Parathyroid adenoma (tissue), 2 donors: ENCODE measurements around the gene EDIL3.

Source experiments
- H2AFZ ChIP-seq: fragments of 300-600 bp; sonication (generic); one replicate; pipeline ENCODE4 v1.7.0; 2017; ENCODE audit warnings: antibody characterized with exemption, mild to moderate bottlenecking
- H3K27ac ChIP-seq: fragments of 300-600 bp; sonication (generic); one replicate; pipeline ENCODE4 v1.7.0; 2017
- H3K27me3 ChIP-seq: fragments of 300-600 bp; sonication (generic); one replicate; pipeline ENCODE4 v1.7.0; 2017; ENCODE audit warnings: low read length; ENCODE audit not compliant: control insufficient read depth, insufficient read depth
- H3K36me3 ChIP-seq: fragments of 300-600 bp; sonication (generic); one replicate; pipeline ENCODE4 v1.7.0; 2017; ENCODE audit warnings: low read length; ENCODE audit not compliant: control insufficient read depth, insufficient read depth
- H3K4me1 ChIP-seq: fragments of 300-600 bp; sonication (generic); one replicate; pipeline ENCODE4 v1.7.0; 2017; ENCODE audit warnings: control low read depth
- H3K4me2 ChIP-seq: fragments of 300-600 bp; sonication (generic); one replicate; pipeline ENCODE4 v1.7.0; 2017; ENCODE audit warnings: low read length
- H3K4me3 ChIP-seq: fragments of 300-600 bp; sonication (generic); one replicate; pipeline ENCODE4 v1.7.0; 2017; ENCODE audit warnings: low read depth, low read length
- H3K79me2 ChIP-seq: fragments of 300-600 bp; sonication (generic); one replicate; pipeline ENCODE4 v1.7.0; 2017; ENCODE audit warnings: control low read depth
- H3K9ac ChIP-seq: fragments of 300-600 bp; sonication (generic); one replicate; pipeline ENCODE4 v1.7.0; 2017; ENCODE audit warnings: mild to moderate bottlenecking
- H3K9me3 ChIP-seq: fragments of 300-600 bp; sonication (generic); one replicate; pipeline ENCODE4 v1.7.0; 2017; ENCODE audit warnings: low read length; ENCODE audit not compliant: control insufficient read depth
- CTCF ChIP-seq: fragments of 300-600 bp; sonication (generic); IDR thresholded peaks from one replicate; pipeline ENCODE4 v1.7.0; 2017; ENCODE audit warnings: antibody characterized with exemption, mild to moderate bottlenecking
- donor health status: primary hyperparathyroidism.

Gene EDIL3

DNA sequence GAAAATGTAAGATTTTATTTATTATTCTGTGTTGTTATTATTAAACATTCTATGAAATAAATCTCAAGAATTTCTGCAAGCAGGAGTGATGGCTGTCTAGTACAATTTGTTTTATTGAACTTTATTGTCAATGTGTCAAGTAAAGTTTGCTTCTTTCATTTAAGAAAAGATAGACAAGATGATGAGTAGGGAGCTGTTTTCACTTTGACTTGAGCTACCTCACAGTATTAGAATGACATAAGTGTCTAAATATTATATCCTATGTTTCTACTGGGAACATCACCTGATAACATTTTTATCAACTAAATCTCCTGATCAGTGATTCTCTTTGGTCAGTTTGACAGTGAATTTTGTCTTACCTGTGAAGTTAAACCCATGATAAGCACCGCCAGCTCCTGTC is 12.7 kb upstream of the EDIL3 start:
- Histone ChIP-seq H3K36me3 (no peaks in the 10 kb centered on the region), H3K27me3 (no peaks in the 10 kb centered on the region), H3K9me3 (no peaks in the 10 kb centered on the region), H3K4me1 (no peaks in the 10 kb centered on the region), H3K27ac (no peak overlapping the region), H2AFZ (no peak overlapping the region), H3K79me2 (no peaks in the 10 kb centered on the region), H3K4me3 (no peak overlapping the region), H3K9ac (no peak overlapping the region), H3K4me2 (no peak overlapping the region)
- no peak for TF ChIP-seq CTCF

DNA sequence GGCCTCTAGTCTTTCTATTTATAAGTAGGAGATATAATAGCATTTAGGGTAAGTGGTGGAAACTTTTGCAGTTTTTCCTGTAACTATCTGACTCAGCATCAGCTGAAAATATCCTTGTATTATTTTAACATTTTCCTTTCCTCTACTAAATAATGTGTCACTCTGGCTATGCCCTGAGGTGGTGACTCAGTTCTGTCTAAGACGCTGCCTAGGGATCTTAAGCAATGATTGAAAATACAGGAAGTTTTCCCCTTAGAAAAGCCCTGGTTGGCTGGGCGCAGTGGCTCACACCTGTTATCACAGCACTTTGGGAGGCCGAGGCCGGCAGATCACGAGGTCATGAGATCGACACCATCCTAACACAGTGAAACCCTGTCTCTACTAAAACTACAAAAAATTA is 9.3 kb upstream of the EDIL3 start:
- H3K4me3 ChIP-seq = no peak overlapping the region
- no peak for TF ChIP-seq CTCF
- no peak overlapping the region for H3K27ac ChIP-seq

GRCh38 chr5:84392836-84393235 is 8.2 kb upstream of the EDIL3 start:
- TF ChIP-seq CTCF = no peak
- H3K27ac ChIP-seq = no peak overlapping the region
- no peaks in the 10 kb centered on the region for H3K4me1 ChIP-seq

More for the DNA sequence above, 9.3 kb upstream of the EDIL3 start:
- H3K4me1 ChIP-seq = no peaks in the 10 kb centered on the region
- no peak overlapping the region for H3K9ac ChIP-seq
- no peaks in the 10 kb centered on the region for H3K79me2 ChIP-seq
- H3K36me3 ChIP-seq = no peaks in the 10 kb centered on the region
- no peaks in the 10 kb centered on the region for H3K27me3 ChIP-seq
- H3K4me2 ChIP-seq = no peak overlapping the region
- no peak overlapping the region for H2AFZ ChIP-seq
- H3K9me3 ChIP-seq = no peaks in the 10 kb centered on the region

DNA sequence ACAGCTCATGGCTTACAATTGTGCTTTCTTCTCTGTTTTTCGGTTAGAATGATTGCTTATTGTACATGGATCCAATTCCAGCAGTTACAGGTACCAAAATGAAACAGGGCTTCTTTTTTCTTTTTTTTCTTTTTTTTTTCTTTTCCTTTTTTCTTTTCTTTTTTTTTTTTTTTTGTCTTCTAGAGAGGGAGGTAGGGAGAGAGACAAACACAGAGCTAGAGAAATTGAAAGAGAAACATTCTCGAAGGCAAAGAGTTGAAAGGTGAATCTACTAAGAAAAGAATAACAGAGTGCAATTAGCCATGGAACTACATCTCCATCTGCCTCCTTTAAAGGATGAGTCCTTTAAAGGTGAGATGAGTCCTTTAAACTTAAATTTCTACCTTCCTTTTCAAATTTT is 1.0 kb upstream of the EDIL3 start:
- no peak for TF ChIP-seq CTCF
- Histone ChIP-seq H3K4me3 (no peak overlapping the region), H3K4me1 (no peaks in the 10 kb centered on the region), H3K36me3 (no peaks in the 10 kb centered on the region), H3K79me2 (no peaks in the 10 kb centered on the region), H3K9ac (no peak overlapping the region), H2AFZ (no peak overlapping the region), H3K27ac (no peak overlapping the region), H3K4me2 (no peak overlapping the region), H3K27me3 (no peaks in the 10 kb centered on the region), H3K9me3 (no peaks in the 10 kb centered on the region)

More at GRCh38 chr5:84392836-84393235, 8.2 kb upstream of the EDIL3 start:
- Histone ChIP-seq H3K27me3 (no peaks in the 10 kb centered on the region), H3K36me3 (no peaks in the 10 kb centered on the region), H3K79me2 (no peaks in the 10 kb centered on the region), H3K4me2 (no peak overlapping the region), H2AFZ (no peak overlapping the region), H3K9me3 (no peaks in the 10 kb centered on the region), H3K9ac (no peak overlapping the region), H3K4me3 (no peak overlapping the region)

- Histone ChIP-seq H3K9ac (no peak overlapping the region), H2AFZ (peak overlapping the region; percentile 60), H3K36me3 (no peaks in the 10 kb centered on the region), H3K4me3 (peak overlapping the region; percentile 39), H3K79me2 (no peaks in the 10 kb centered on the region), H3K27ac (no peak overlapping the region), H3K4me2 (peak overlapping the region; percentile 76), H3K4me1 (no peaks in the 10 kb centered on the region), H3K27me3 (no peaks in the 10 kb centered on the region), H3K9me3 (no peaks in the 10 kb centered on the region)
- TF ChIP-seq CTCF = no peak
Observed at GRCh38 chr5:84383816-84384603, 670 bp downstream of the EDIL3 start.
